NT2/D1 (cell line): ENCODE data around the gene TMCO4.

Source experiments
- YY1 ChIP-seq: IDR thresholded peaks from 2 replicates; pipeline ENCODE4 v1.6.1; 2011; ENCODE audit not compliant: insufficient read length, insufficient read depth
- ZNF274 ChIP-seq: IDR thresholded peaks from 2 replicates; pipeline ENCODE4 v1.6.1; 2011; ENCODE audit warnings: mild to moderate bottlenecking, low read depth, low read length

DNA sequence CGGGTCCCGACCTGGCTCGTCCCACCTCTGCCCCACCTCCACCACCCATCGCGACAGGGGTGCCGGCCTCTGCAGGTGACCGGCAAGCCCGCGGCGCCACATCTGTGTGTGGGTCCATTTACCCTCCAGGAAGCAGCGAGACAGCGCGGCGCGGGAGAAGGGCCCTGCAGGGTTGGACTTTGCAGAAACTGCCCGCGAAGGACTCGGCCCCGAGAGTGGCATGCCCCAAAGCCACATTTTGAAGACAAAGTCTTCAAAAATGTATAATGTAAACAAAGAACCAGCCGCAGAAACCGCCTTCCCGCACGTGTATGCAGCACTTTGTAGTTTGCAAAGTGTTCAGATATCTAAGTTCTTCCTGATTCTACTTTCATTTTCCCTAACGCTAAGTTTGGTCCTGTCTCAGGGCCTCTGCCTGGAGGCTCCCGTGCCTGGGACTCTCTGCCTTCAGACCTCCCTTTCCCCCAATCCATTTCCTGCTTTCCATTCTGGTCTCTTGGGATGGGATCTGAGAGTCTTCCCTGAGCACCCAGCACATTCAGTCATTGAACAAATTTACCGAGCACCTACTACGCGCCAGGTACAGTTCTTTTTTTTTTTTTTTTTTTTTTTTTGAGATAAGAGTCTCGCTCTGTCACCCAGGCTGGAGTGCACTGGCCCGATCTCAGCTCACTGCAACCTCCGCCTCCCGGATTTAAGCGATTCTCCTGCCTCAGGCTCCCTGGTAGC lies 524 bp upstream of the TMCO4 start:
- no peak for TF ChIP-seq YY1
- TF ChIP-seq ZNF274 = no peak
